Sigmoid colon (tissue), 7 donors: ENCODE results near the gene AGMAT. TPM values are rescaled to one million over a fixed set of nuclear protein-coding genes. Genes with fewer than 3 reads are reported as not detected.

Experiments used
- DNase-seq: peaks from one replicate; pipeline ENCODE4 v3.0.0-alpha.2; 2019
- H3K27ac ChIP-seq, 4 donors: fragments of 200-600 bp; sonication (generic); one replicate each; pipeline ENCODE4 v1.5.1; 2016 to 2019; ENCODE audit warnings: mild to moderate bottlenecking in 1 of 4
- H3K27me3 ChIP-seq, 3 donors: fragments of 200-600 bp; sonication (generic); one replicate each; pipeline ENCODE4 v1.5.1; 2019; ENCODE audit warnings: mild to moderate bottlenecking in 1 of 3
- H3K36me3 ChIP-seq, 4 donors: fragments of 200-600 bp; sonication (generic); one replicate each; pipeline ENCODE4 v1.5.1; 2016 to 2019
- H3K4me1 ChIP-seq, 4 donors: fragments of 200-600 bp; sonication (generic); one replicate each; pipeline ENCODE4 v1.5.1; 2017 to 2019
- H3K4me3 ChIP-seq, 4 donors: fragments of 200-600 bp; sonication (generic); one replicate each; pipeline ENCODE4 v1.5.1; 2017 to 2019; ENCODE audit warnings: mild to moderate bottlenecking in 2 of 4, moderate library complexity in 1 of 4
- H3K9me3 ChIP-seq, 4 donors: fragments of 200-600 bp in 3 of 4; sonication (generic) in 3 of 4; one replicate each; pipeline versions ENCODE4 v1.5.1 to v1.6.1; 2013 to 2019
- EP300 ChIP-seq, 4 donors: sonication (generic); formaldehyde crosslinking; IDR thresholded peaks; one replicate each; pipeline ENCODE4 v1.6.1; 2017; ENCODE audit warnings: antibody characterized with exemption in 4 of 4
- POLR2A ChIP-seq, 2 donors: fragments of 450-650 bp; IDR thresholded peaks; one replicate each; pipeline ENCODE4 v1.6.1; 2016; ENCODE audit warnings: antibody characterized with exemption in 2 of 2, mild to moderate bottlenecking in 2 of 2, moderate library complexity in 2 of 2
- POLR2AphosphoS5 ChIP-seq, 4 donors: sonication (generic); formaldehyde crosslinking; IDR thresholded peaks; one replicate each; pipeline ENCODE4 v1.6.1; 2017; ENCODE audit warnings: antibody characterized with exemption in 4 of 4
- WGBS, 2 donors: extraction: QIAGEN DNeasy Blood & Tissue Kit; methylation state at CpG; one replicate each; pipeline ENCODE4 v1.1.7; 2013; 5-methylcytosine and 5-hydroxymethylcytosine counted together
- intact Hi-C: fragments of 100-400 bp; cut with DNase I; formaldehyde crosslinking; loops from one replicate; pipeline ENCODE4 v1.15.1; 2023
- polyA plus RNA-seq, 3 donors: library from polyadenylated mRNA; stranded (reverse); fragments of 200-250 nt; gene quantifications; one replicate each; pipeline ENCODE4 v1.2.3, GENCODE V29; 2013
- total RNA-seq, 4 donors: library from RNA; depleted of rRNA; stranded (reverse); fragments of >200 nt; gene quantifications; one replicate each; pipeline ENCODE4 v1.1.0, GENCODE V29; 2016
- TF ChIP-seq, protein P1 (sequence below), 4 experiments: fragments of 450-650 bp in 3 of 4; fragments of 200-600 bp in 1 of 4; IDR thresholded peaks; one replicate each; pipeline ENCODE4 v1.5.1; 2016 to 2019; ENCODE audit warnings: antibody characterized with exemption in 4 of 4, mild to moderate bottlenecking in 3 of 4, moderate library complexity in 2 of 4
- donor health status: healthy with polysubstance abuse.
- donor health status: Bipolar disorder and iron deficiency.
- donor health status: healthy.

AGMAT gene
- total and polyA plus RNA-seq, 7 donors, result 0.14 to 18.3 (median 8.9) TPM; not detected in 3

DNA sequence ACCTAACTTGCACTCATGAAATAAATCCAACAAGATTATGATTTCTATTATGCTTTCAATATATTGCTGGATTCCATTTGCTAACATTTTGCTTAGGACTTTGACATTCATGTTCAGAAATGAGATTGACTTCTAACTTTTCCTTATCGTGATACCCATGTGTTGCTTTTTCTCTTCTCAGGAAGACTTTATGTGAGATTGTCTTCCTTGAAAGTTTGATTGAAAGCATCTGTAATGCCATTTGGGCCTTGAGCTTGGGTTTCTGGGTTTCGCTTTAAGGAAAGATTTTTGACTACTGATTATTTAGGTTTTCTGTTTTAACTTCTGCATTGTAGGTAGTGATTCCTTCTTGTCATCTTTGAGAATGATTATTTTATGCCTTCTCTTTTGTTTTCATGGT lies 27.8 kb downstream of the AGMAT start:
- no peaks in the 10 kb centered on the region for H3K9me3 ChIP-seq
- TF ChIP-seq POLR2A (IDR thresholded peaks at IDR 0.05) (no peak), EP300 (IDR thresholded peaks at IDR 0.05) (no peak), POLR2AphosphoS5 (IDR thresholded peaks at IDR 0.05) (no peak)
- TF ChIP-seq, protein P1, sequence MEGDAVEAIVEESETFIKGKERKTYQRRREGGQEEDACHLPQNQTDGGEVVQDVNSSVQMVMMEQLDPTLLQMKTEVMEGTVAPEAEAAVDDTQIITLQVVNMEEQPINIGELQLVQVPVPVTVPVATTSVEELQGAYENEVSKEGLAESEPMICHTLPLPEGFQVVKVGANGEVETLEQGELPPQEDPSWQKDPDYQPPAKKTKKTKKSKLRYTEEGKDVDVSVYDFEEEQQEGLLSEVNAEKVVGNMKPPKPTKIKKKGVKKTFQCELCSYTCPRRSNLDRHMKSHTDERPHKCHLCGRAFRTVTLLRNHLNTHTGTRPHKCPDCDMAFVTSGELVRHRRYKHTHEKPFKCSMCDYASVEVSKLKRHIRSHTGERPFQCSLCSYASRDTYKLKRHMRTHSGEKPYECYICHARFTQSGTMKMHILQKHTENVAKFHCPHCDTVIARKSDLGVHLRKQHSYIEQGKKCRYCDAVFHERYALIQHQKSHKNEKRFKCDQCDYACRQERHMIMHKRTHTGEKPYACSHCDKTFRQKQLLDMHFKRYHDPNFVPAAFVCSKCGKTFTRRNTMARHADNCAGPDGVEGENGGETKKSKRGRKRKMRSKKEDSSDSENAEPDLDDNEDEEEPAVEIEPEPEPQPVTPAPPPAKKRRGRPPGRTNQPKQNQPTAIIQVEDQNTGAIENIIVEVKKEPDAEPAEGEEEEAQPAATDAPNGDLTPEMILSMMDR (IDR thresholded peaks at IDR 0.05), result no peak
- 94 to 96% methylated on average over 2 of the region's 2 CpGs for WGBS, 2 donors
- intact Hi-C loops, result no loop called here
- no peak overlapping the region for H3K27ac ChIP-seq
- H3K36me3 ChIP-seq, result peaks cover 0 to 51% (median 18%) of the 10 kb centered on the region in 4 donors
- no peaks in the 10 kb centered on the region for H3K4me1 ChIP-seq
- no peak for DNase-seq
- no peak overlapping the region for H3K4me3 ChIP-seq
- H3K27me3 ChIP-seq, result no peaks in the 10 kb centered on the region

DNA sequence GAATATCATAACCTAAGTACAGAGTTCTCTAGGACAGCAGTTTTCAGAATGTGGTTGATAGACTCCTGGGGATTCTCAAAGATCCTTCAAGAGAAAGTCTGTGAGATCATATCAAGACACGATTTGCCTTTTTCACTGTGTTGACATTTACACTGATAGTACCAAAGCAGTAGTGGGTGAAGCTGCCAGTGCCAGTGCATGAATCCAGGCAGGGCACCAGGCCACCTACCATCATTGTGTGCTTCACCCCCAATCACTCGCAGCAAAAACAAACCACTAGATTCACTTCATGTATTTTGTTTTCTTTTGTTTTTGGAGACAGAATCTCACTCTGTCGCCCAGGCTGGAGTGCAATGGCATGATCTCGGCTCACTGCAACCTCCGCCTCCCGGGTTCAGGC lies 34.3 kb downstream of the AGMAT start:
- TF ChIP-seq POLR2A (IDR thresholded peaks at IDR 0.05) (no peak), EP300 (IDR thresholded peaks at IDR 0.05) (no peak), POLR2AphosphoS5 (IDR thresholded peaks at IDR 0.05) (no peak)
- TF ChIP-seq, protein P1 (IDR thresholded peaks at IDR 0.05), result no peak
- Histone ChIP-seq H3K4me3 (no peak overlapping the region), H3K9me3 (no peaks in the 10 kb centered on the region), H3K27ac (no peak overlapping the region), H3K27me3 (no peaks in the 10 kb centered on the region), H3K4me1 (no peaks in the 10 kb centered on the region), H3K36me3 (peaks cover 6 to 76% (median 21%) of the 10 kb centered on the region in 4 donors)
- no peak for DNase-seq
- intact Hi-C loops, result no loop called here
- WGBS, 2 donors, result 89 to 91% methylated on average over 6 of the region's 6 CpGs

GRCh38 chr1:15546641-15547040 lies 38.2 kb downstream of the AGMAT start:
- H3K36me3 ChIP-seq, result peaks cover 12 to 93% (median 30%) of the 10 kb centered on the region in 4 donors
- no peaks in the 10 kb centered on the region for H3K4me1 ChIP-seq
- H3K4me3 ChIP-seq, result no peak overlapping the region
- WGBS, 2 donors, result 95 to 97% methylated on average over 2 of the region's 2 CpGs
- intact Hi-C loops, result no loop called here
- no peak overlapping the region for H3K27ac ChIP-seq
- no peak for DNase-seq
- H3K27me3 ChIP-seq, result no peaks in the 10 kb centered on the region
- H3K9me3 ChIP-seq, result no peaks in the 10 kb centered on the region
- no peak for TF ChIP-seq POLR2A (IDR thresholded peaks at IDR 0.05)
- TF ChIP-seq, protein P1 (IDR thresholded peaks at IDR 0.05), result no peak
- no peak for TF ChIP-seq EP300 (IDR thresholded peaks at IDR 0.05)
- no peak for TF ChIP-seq POLR2AphosphoS5 (IDR thresholded peaks at IDR 0.05)

DNA sequence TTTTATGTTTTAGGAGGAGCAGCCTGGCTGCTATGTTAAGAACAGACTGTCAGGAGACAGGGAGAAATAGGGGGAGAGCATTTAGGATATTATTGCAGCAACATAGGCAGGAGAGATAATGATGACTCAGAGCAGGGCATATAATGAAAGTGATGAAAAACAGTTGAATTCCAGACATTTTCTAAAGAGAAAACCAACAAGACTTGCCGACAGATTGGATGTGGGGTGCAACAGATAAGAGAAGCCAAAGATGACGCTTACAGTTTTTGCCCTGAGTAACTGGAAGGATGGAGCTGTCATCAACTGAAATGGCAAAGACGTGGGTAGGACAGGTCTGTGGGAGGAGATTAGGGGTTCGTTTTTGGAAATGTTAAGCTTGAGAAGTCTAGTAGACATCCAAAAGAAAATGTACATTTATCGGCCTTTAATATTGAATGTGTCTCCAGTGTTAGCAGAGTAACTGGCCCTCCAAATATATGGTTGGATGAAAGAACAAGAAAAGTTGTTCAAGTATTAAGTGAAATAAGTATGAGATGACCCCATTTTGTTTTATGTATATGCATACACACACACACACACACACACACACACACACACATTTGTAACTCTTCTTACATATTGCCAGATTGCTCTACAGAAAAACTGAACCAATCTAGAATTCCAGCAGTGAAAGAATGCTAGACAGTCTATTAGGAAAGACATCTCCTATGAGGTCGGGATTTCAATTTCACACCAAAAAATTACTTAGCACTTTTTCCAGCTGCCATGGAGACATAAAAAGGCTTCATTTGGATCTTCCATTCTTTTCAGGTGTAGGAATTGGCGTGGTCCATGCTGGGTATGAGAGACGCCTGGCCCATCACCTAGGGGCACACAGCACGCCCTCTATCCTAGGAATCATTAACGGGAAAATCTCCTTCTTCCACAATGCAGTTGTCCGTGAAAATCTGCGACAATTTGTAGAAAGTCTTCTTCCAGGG lies 41.0 kb downstream of the AGMAT start:
- peaks cover 19 to 87% (median 42%) of the 10 kb centered on the region in 4 donors for H3K36me3 ChIP-seq

More for the DNA sequence above, 41.0 kb downstream of the AGMAT start:
- intact Hi-C loops, result no loop called here
- H3K4me1 ChIP-seq, result no peaks in the 10 kb centered on the region
- 94% methylated on average over 12 of the region's 12 CpGs for WGBS, 2 donors
- no peak overlapping the region for H3K4me3 ChIP-seq
- H3K9me3 ChIP-seq, result no peaks in the 10 kb centered on the region
- no peak for TF ChIP-seq EP300 (IDR thresholded peaks at IDR 0.05)
- TF ChIP-seq, protein P1 (IDR thresholded peaks at IDR 0.05), result no peak
- no peak for TF ChIP-seq POLR2A (IDR thresholded peaks at IDR 0.05)
- no peak for TF ChIP-seq POLR2AphosphoS5 (IDR thresholded peaks at IDR 0.05)
- no peak for DNase-seq
- no peak overlapping the region for H3K27ac ChIP-seq
- no peaks in the 10 kb centered on the region for H3K27me3 ChIP-seq
